SK-N-MC (cell line): ENCODE data around the gene TBC1D22A.

Experiments used
- DNase-seq: peaks from one replicate; pipeline ENCODE4 v3.0.0-alpha.2; 2011; ENCODE audit warnings: low read depth, low spot score
- H3K27ac ChIP-seq: fragments of 200-600 bp; sonication (generic); 2 replicates; pipeline ENCODE4 v1.5.1; 2016; ENCODE audit warnings: mixed run types
- H3K36me3 ChIP-seq: fragments of 200-600 bp; sonication (generic); 2 replicates; pipeline ENCODE4 v1.6.1; 2017; ENCODE audit warnings: antibody characterized with exemption, low read length, mixed read lengths; ENCODE audit not compliant: insufficient read depth
- H3K4me3 ChIP-seq: fragments of 200-600 bp; sonication (generic); 2 replicates; pipeline ENCODE4 v1.5.1; 2016
- H3K9ac ChIP-seq: fragments of 200-600 bp; sonication (generic); 2 replicates; pipeline ENCODE4 v1.8.0; 2017; ENCODE audit warnings: mixed run types, mixed read lengths; ENCODE audit not compliant: insufficient read length
- H3K9me3 ChIP-seq: fragments of 200-600 bp; sonication (generic); 2 replicates; pipeline ENCODE4 v1.6.1; 2017; ENCODE audit warnings: low read depth, mild to moderate bottlenecking, antibody characterized with exemption, low read length, moderate library complexity, mixed read lengths
- EZH2 ChIP-seq: fragments of 200-600 bp; sonication (generic); IDR thresholded peaks from one replicate; pipeline ENCODE4 v1.6.1; 2017; ENCODE audit warnings: antibody characterized with exemption
- FOXP2 ChIP-seq: optimal IDR thresholded peaks from 2 replicates; pipeline ENCODE3; 2011; ENCODE audit warnings: mild to moderate bottlenecking, moderate library complexity; ENCODE audit not compliant: insufficient read depth; ENCODE audit errors: extremely low read length, control extremely low read depth
- POLR2AphosphoS5 ChIP-seq: IDR thresholded peaks from 2 replicates; pipeline ENCODE4 v1.6.1; 2012; ENCODE audit warnings: mild to moderate bottlenecking, low read depth, low read length, borderline replicate concordance

The TBC1D22A gene

DNA sequence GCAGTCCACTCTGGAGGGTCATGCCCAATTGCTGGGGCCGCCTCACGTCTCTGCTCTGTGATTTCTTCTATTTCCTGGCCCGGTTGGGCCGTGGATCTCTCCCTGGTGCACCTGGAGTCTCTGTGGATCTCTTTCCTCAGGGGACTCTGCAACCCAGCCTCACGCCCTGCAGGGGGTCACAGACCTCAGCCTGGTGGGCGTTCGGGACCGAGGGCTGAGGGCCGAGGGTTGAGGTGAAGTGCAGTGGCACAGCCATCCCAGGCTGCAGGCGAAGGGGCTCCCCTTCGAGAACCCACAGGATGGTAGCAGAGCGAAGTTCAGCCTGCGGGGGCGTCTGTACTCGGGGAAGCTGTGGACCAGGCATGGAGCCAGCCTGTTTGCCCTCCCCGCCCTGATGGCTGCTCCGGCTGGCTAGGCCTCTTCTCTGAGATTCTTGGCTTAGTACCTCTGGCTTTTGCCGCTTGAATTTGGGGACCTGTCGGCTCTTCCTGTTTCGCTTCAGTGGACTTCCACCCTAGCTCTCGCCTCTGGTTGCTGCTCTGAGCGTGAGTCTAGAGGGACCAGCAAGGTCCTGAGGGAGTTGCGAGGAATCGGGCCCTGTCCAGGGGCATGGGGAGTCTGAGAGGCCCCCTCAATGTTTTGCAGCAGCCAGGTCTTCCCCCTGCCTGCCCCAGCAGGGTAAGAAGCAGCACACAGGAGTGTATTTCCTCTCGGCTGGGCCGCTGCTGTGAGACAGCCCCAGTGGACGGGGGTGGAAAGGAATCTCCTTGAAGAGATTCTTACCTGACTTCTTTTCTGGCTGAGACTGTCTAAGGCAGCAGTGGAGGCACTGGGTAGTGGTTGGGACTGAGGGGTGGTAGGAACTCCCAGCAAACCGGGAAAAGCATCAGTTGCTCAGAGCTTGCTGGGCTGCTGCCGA, 140.8 kb downstream of the TBC1D22A start:
- H3K27ac ChIP-seq: no peak overlapping the region
- H3K4me3 ChIP-seq: no peak overlapping the region
- H3K36me3 ChIP-seq: no peaks in the 10 kb centered on the region
- DNase-seq: no peak
- H3K9me3 ChIP-seq: no peaks in the 10 kb centered on the region
- H3K9ac ChIP-seq: no peak overlapping the region
- no peak for TF ChIP-seq FOXP2
- no peak for TF ChIP-seq EZH2

DNA sequence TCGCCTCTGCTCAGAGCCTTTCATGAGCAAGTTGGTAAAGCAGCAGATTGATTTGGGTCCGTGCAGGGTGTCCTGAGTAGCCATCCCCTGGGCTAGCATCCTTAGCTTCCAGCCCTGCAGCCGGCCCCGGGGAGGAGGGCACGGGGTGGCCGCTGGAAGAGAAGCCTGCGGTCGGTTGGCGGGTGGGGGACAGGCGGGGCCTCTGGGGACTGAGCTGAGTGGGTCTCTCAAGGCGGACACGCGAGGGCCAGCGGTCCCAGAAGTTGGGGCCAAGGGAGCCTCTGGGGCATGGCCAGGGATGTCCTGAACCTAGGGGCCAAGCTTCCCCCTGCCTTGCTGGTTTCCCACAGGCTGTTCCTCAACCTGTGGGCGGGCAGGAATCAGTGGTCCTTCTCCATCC, 143.0 kb downstream of the TBC1D22A start:
- H3K9ac ChIP-seq: no peak overlapping the region
- H3K4me3 ChIP-seq: no peak overlapping the region
- no peaks in the 10 kb centered on the region for H3K36me3 ChIP-seq
- H3K9me3 ChIP-seq: no peaks in the 10 kb centered on the region
- DNase-seq: no peak
- no peak for TF ChIP-seq POLR2AphosphoS5
- TF ChIP-seq EZH2: no peak
- TF ChIP-seq FOXP2: no peak
- H3K27ac ChIP-seq: no peak overlapping the region

DNA sequence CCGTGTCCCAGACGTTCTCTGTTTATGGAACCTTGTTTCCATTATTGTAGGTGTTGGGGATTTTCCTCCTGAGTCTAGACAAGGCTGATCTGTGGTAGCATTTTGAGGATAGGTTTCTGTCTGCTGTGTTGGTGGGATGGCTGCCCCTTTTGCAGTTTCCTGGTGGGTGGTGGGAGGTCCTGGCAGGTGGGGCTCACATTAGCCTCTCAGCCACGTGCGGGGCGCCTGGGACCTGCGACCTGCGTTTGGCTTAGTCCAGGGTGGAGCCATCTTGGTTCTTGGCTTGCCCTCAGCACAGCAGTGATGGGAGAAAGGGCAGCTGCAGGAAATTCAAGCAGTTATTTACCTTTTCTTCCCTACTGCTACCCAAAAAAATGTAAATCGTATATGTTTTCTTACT, 143.4 kb downstream of the TBC1D22A start:
- H3K36me3 ChIP-seq: no peaks in the 10 kb centered on the region
- H3K4me3 ChIP-seq: no peak overlapping the region
- no peak overlapping the region for H3K27ac ChIP-seq
- no peak for TF ChIP-seq POLR2AphosphoS5
- TF ChIP-seq EZH2: no peak
- no peak for TF ChIP-seq FOXP2
- no peak overlapping the region for H3K9ac ChIP-seq
- DNase-seq: no peak
- no peaks in the 10 kb centered on the region for H3K9me3 ChIP-seq

DNA sequence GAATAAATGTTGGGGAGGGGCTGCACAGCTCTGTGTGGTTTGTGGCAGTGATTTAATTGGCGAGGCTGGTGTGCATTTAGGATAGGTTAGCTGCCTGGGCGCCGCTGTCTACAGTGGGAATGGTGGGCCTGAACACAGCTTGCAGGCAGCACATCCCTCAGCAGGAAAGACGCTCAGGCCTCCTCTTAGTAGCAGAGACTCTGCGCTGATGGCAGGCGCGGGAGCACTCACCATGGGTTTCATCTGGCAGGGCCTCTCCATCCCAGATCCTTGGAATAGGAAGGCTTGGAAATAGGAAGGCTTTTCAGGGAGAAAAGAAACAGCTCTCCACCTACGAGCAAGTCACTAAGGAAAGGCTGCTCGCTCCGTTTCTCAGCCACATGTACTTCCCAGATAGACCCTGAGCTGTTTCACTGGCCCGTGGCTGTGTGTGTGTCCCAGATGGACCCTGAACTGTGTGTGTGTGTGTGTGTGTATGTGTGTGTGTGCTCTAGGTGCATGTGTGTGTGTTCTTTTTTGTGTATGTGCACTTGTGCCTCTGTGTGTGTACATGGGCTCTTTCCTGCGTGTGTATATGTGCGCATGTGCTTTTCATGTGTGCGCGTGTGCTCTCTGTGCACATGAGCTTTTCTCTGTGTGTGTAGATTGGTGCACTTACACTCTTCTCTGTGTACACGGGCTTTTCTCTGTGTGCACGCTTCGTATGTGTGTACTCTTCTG, 144.0 kb downstream of the TBC1D22A start:
- no peaks in the 10 kb centered on the region for H3K36me3 ChIP-seq
- TF ChIP-seq FOXP2 (no peak), POLR2AphosphoS5 (no peak), EZH2 (no peak)
- no peak overlapping the region for H3K27ac ChIP-seq
- H3K9me3 ChIP-seq: no peaks in the 10 kb centered on the region
- DNase-seq: no peak
- H3K4me3 ChIP-seq: no peak overlapping the region
- no peak overlapping the region for H3K9ac ChIP-seq

DNA sequence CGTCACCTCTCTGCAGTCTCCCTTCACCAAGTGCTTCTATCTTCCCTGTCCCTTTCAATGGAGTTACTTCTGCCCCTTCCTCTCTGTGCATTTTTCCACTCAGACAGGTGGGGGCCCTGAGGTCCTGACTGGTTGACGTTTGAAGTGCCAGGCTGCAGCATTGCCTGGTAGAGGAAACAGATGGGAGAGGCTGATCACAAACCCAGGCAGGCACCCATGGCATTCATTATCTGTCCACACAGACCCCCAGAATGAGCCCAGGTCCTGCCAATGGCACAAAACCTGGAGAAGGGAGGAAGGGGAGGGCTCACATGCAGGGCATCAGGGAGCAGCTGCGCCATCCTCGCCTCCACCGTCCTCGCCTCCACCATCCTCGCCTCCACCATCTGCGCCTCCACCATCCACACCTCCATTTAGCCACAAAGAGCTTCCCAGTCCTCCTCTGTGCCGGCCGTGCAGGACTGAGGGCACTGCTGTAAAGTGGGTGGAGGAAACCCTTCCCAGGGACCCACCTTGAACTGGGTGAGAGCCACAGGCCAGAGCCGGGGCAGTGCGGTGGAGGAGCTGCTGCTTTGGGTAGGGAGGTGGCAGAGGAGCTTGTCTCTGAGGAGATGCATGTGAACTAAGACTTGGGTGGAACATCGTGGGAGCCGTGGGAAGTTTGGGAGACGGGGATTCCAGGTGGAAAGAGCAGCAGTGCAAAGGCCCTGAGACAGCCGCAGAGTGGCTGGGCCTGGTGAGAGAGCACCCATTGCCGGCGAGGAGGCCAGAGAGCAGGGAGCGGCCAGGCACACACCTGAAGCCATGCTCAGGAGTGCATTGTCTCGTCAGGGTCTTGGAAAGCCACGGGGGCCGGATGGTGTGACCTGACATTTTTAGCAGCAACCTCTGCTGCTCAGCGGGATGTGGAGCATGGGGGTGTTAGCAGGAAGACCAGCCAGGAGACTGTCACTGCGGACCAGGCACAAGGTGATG, 145.1 kb downstream of the TBC1D22A start:
- no peaks in the 10 kb centered on the region for H3K36me3 ChIP-seq
- H3K9me3 ChIP-seq: no peaks in the 10 kb centered on the region
- no peak for DNase-seq
- TF ChIP-seq FOXP2: no peak
- no peak for TF ChIP-seq POLR2AphosphoS5
- no peak for TF ChIP-seq EZH2
- no peak overlapping the region for H3K9ac ChIP-seq
- H3K4me3 ChIP-seq: no peak overlapping the region
- no peak overlapping the region for H3K27ac ChIP-seq

DNA sequence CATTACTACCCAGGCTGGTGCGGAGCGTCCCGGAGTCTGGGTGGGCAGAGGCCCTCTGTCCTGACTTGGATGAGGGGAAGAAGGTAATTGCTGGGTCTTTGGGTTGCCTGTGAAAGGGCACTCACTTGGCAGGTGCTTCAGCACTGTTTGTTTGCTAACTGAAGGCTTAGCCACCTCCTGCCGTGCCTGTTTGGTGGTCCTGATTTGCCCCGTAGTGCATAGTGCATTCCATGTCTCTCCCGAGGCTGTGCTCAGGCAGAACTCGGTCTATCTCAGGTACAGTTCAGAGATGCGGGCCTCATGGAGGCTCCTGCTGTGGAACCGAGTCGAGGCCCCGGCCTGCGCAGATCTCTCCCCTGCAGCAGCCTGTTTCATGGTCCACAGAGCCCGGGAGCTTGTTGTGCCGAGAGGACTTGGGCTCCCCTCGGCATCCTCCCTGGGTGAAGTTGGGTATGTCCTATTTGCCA, 146.2 kb downstream of the TBC1D22A start:
- no peaks in the 10 kb centered on the region for H3K9me3 ChIP-seq
- 0 out of 2 replicates have a peak, but pooled peaks cover 1% of the 10 kb centered on the region for H3K36me3 ChIP-seq
- no peak overlapping the region for H3K9ac ChIP-seq
- TF ChIP-seq POLR2AphosphoS5 (no peak), FOXP2 (no peak), EZH2 (no peak)
- no peak for DNase-seq
- H3K27ac ChIP-seq: no peak overlapping the region
- no peak overlapping the region for H3K4me3 ChIP-seq

DNA sequence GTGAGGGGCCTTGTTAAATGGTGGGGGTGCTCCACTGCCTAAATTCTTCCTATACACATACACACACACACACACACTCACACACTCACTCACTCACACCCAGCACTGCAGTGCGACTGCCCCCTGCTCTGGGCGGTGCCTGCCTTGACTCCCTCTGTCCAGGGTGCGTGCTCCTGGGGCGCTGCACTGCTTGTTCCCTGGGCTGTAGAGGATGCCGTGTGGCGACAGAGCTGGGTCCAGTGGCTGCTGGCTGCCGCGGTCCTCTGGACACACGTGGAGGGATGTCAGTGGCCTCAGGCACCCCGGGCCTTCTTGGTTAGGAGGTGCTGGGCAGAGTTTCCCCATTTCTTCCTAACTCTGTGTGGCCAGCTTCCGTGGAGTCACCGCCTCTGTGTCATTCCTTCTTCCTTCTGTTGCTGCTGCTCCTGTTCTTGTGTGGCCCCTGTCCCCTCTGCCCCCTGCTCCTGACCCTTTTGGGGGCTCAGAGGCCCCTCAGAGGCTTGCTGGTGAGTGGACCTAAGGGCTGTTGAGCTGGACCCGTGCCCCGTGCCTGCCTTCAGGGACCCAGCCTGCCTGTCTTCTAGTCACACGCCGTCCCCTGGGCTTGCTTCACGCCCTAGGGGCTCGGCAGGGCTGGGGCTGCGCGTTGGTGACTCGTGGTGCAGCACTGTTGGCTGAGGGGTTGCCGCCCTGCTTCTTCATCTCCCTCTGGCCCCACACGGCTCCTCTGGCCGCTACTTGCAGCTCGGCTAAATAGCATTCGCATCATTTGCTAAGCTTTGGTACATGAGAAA, 147.0 kb downstream of the TBC1D22A start:
- H3K9ac ChIP-seq: no peak overlapping the region
- TF ChIP-seq EZH2 (no peak), POLR2AphosphoS5 (no peak), FOXP2 (no peak)
- H3K9me3 ChIP-seq: no peaks in the 10 kb centered on the region
- no peak overlapping the region for H3K27ac ChIP-seq
- H3K4me3 ChIP-seq: no peak overlapping the region
- 0 out of 2 replicates have a peak, but pooled peaks cover 3% of the 10 kb centered on the region for H3K36me3 ChIP-seq
- DNase-seq: no peak
